Measurements from ENCODE around the gene EXTL1.

Gene EXTL1

DNA sequence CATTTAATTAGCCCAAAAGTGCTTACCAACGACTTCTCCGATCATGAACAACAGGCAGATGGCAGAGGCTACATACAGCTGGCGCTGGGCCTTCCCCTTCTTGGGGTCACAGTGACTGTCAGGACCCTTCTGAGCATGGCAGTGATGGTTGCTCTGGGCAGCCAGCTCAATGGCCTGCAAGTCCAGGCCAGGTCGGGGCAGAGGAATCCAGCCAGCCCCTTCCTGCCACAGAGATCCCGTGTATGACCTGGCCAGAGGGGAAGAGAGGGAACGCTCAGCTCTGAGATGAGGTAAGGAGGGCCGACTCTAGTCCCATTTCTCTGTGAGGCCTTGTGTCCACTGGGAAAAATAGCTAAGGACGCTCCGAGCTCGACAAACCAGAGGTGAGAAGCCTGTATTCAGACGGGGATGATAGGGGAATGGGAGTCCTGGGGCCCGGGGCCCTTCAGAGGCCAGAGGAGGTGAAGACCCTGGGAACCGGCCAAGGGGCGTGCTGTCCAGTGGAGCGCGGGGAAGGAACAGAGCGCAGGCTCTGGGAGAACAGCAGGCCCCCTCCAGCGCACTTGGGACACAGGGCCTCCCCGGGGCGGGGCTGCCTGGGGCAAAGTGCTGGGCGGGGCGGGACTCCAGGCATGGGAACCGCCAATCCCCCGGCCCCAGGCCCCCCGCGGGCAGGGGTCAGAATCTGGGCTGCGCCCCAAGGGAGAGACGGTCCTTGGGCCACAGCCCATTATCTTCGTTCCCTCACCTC lies 23.6 kb downstream of the EXTL1 start:
- no peak for DNase-seq

DNA sequence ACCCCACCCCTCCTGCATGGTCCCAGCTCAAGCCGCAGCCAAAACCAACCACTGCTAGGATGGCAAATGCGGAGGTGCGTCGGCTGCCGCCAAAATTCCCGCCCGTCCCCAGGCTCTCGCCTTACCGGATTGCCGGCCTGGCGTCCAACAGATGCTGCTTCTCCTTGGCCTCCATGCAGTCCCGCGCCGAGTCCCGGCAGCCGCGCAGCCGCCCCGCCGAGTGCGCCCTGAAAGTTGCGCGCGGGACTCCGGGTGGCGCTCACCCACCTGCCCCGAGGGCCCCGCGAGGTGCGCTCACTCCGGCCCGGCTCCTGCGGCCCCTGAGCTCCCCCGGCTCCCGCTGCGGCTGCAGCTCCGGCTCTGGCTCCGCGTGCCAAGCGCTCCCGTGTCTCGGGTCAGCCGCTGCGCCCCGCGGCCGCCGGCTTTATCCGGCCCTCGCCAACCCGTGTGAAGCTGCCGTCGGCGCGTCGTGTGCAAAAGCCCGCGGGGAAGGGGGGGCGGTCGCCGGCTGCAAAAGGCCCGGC lies 24.2 kb downstream of the EXTL1 start, which contains the start of gene SLC30A2:
Gene SLC30A2, minus strand, starts transcription at position 397 of the 524 bp plus-strand sequence. Its CDS starts 222 bp downstream, at position 175.
- no peak for DNase-seq

DNA sequence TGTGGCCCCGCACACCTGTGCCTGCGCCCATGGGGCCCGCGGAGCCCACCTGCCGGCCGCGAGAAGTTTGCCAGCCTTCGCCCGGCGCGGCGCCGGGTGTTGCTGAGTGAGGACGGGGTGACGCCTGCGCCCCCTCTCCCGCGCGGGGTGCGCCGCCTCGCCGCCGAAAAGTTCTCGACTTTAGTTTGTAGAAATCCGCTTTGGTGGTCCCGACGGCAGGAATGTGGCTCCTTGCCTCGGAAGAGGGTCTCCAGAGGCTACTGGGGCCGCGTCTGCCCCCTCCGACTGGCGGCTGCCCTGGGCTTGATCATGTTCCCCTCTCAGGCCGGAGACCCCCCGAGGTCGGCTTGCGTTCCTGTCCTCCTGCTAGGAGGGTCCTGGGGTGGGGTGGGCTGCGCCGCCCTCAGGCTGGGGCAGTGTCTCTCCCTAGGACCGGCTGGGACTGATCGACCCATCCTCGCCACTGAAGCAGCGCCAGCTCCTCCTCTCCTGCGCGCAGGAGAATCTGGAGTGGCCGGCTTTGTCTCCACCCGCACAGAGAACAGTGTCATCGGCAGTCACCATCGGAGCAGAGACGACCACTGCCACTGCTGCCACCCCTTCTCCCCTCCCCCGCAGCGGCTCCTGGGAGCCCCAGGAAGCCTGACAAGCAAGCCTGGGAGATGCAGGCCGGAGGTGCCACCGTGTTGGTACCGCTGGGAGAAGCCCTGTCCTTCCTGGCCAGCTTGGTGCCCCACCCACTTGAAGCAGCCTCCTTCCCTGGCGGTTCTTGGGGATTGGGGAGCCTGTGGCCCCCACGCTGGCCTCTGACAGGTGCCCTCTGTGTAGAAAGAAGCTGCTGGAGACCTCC lies 24.9 kb downstream of the EXTL1 start:
- no peak for DNase-seq

DNA sequence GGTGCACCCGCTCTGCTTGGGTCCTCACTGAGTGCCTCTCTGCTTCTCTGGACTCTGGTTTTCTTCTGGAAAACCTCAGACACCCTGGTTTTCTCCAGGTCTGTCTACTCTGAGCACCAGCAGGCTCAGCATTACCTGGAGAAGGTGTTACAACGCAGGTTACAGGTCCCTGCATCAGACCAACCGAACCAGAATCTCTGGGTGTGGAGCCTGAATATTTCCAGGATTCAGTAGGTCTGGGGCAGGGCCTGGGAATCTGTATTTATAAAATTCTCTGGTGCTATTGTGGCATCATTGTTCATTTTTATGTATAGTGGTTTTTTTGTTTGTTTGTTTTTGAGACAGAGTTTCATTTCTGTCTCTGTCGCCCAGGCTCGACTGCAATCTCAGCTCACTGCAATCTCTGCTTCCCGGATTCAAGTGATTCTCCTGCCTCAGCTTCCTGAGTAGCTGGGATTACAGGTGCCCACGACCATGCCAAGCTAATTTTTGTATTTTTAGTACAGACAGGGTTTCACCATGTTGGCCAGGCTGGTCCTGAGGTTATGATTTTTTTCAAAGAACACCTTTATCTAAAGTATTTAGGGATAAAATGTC lies 25.8 kb downstream of the EXTL1 start:
- no peak for DNase-seq

DNA sequence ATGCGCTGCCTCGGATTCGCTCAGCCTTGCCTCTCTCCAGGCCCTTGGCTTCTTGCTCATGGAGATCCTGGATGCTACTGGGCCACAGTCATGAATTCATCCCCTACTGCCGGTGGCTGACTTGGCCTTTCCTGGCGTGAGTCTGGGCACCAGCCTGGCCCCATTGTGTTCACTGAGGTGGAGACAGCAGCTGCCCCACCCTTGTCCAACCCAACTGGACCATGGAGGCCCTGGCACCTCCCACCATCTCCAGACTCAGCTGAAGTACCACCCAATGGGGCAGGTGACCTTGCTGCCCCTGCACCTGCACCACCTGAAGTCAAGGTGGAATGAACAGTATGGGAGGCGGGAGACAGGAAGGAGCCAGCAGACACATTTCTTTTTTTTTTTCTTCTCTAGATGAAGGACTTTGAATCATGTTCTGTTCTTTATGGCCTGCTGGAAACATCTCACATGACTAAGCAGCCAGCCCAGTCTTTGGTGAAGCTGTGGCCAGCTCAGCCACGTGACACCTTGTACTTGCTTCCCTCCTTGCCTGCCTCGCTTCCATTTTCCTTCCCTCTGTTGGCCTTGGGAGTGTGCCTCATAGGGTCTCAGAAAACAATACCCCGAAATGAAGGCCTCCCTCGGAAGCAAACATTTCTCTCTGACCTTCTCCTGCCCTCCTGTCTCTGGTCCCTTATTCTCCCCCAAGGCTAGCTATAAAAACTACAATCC lies 28.1 kb downstream of the EXTL1 start:
- DNase-seq: no peak

DNA sequence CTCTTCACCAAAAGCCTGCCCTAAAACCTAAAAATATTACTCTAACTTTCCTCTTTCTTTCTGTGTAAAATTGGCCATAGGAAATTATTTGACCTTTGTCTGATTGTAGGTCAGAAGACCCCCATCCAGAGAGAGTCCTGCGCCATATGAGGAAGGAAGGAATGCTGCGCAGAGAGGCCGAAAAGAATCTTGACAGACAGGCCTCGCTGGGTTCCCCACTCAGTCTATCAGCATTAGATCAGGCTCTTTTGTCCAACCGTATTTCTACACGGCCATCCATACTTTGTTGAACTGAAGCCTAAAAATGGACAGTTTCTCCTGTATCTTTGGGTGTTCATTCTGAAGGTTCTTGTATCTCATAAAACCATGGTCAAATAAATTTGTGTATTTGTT lies 28.7 kb downstream of the EXTL1 start:
- DNase-seq: no peak

DNA sequence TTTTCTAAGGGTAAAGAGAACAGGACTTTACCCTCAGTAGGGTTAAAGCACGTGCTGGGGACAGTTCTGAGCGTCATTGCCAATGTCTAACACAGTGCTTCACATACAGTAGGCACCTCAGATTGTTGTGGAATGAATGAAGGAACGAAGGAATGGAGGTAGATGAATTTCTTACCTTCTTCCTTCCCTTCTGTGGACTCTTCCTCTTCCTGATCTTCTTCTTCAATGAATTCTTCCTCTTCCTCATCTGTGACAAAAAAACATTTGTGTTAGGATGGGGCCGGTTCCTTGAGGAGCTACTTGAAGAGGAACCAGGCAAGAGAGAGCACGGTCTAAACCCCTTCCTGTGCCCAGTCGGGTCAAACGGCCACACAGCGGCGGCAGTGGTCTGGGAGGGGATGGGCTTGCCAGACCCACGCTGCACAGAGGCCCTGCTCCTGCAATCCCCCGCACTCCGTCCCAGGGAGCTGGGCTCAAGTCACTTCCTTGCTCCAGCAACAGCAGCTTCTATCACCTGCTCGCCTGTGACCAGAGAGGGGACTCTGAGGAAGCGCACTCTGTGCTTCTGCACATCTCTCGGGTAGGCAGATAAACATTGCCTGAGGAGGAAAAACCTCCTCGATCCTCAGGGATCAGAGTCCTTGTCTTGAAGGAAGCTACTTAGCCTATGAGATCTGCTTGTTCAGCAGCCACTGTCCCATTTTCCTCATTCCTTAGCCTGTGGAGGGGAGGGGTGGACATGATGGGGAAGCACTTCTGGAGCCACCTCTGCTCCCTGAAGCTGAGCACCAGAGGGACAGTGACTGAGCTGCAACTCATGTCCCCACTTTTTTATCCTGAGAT lies 32.4 kb downstream of the EXTL1 start:
- no peak for DNase-seq

DNA sequence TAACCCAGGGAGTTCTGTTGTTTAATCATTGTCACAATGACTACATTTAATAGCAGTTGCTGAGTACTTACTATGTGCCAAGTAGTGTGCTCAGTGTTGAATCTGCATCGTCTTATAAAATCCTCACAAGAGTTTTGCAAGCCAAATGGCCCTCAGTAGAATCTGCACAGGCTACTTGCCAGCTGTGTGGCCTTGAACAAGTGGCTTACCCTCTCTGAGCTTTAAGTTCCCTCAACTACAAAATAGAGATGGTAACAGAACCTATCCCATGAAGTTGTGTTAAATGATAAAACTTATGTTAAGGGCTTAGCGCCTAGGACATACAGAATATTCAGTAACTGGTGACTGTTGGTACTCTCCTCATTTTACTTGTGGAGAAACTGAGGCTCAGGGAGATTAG lies 33.5 kb downstream of the EXTL1 start:
- DNase-seq: no peak

DNA sequence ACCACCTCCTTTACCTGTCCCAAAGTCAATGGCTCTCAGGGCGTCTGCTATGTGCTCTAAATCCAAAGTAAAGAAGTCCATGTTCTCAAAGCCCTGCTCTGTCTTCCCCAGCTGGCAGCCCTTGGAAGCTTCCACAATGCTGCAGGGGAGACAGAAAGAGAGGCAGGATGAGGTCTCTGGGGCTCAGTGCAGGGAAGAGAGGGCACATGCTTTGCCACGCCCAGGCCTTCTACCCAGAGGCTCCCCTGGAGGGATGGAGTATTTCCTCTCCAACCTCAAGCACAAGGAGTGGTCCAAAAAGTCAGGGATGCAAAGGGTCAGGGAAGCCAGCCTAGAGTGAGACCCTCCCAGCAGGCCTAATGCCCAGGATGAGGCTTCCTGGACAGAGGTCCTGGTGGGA lies 35.6 kb downstream of the EXTL1 start:
- no peak for DNase-seq

DNA sequence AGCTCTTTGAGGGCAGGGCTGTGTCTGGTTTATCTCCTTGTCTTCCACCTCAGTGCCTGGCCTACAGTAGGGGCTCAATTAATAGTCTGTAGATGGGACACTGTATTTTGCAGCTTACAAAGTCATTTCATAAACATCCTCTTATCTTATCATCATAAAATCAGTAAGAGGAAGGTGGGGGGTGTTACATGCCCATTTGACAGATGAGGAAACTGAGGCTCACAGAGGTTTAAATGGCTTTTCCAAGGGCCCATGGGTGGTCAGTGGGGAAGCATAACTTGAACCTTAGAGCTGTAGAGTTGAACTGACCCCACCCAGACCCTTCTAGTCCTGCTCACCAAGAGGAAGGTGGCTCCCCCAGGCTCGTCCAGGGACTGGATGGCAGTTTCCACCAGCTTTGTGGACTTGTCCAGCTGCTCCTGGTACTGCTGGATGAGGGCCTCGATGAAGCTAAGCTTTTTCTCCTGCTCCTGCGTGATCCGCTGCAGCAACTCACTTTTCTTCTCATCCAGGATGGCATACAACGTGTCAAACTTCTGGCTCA lies 36.5 kb downstream of the EXTL1 start:
- no peak for DNase-seq

DNA sequence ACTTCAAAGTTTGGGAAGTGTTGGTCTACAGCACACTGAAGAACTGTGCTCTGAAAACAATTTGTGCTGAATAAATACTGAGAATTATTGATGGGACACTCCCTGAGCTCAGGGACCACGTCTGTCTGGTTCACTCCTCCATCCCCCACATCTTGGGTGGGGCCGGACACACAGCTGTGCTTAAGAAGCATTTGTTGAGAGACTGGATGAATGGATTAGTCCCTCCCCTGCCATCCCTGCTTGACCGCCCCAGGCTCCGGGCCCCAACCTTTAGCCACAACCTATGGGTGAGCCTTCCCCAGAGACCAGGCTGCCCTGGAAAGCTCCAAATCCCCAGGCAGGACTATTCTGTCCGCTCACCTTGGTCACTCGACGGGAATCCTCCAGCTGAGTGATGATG lies 38.3 kb downstream of the EXTL1 start:
- DNase-seq: no peak

DNA sequence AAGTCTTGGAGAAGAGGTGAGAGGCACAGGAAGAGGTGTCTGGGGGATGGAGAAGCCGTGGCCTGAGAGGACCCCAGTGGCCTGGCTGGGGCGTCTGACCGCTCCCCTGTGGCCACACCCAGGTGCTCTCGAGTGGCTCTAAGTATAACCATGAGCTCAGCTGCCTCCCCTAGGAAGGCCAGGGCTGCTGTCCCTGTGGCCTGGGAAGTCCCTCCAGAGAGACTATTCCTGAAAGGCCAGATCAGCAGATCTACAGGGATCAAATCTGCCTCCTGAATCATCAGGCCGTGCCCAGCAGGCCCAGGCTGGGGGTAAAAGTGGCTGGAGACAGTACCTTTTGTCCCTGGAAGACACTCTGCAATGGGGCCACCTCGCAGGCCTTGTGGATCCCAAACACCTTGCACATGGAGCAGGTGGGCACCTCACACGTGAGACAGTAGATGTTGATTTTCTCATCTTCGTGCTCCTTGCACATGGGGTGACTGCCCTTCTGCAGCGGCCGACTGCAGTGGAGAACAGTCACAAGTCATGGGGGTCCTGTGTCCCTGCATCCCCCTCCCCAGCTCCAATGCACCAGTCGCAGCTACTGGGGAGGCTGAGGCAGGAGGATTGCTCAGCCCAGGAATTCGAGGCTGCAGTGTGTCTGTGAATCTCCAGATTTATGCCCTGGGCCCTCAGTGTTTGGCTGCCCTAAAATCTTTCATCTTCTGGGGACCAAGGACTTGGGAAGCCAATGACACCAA lies 39.4 kb downstream of the EXTL1 start:
- no peak for DNase-seq

DNA sequence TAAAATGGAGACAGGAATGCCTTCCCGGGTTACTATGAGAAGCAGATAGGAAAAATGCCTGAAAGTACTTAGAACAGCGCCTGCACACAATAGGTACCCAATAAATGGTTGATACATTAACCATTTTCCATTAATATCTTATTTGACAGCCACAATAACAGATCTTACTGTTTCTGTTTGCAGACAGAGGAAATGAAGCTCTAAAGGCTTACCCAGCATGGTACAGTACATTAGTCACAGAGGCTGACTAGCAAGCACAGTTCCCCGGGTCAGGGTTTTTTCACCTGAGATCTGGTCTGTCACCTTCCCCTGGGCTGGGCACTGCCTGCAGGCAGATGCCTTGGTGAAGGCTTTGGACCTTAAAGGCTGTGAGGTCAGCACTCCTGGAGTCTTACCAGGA lies 43.0 kb downstream of the EXTL1 start:
- no peak for DNase-seq

DNA sequence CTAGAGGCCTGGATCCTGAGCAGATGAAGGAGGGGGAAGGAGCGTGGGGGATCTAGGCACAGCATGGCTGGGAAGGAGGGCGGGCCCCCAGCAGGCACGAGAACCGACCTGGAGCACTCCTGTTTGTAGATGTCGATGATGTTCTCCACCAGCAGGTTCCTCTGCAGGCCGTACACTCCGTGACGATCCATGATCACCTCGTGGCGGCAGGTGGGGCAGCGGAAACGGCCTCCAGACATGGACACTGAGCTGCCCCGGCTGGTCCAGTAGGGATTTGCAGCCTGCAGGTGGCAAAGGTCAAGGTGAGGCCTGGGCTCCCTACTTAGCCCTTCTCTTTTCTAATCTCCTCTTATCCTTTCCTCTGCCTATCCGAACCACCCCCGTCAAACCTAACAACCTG lies 44.6 kb downstream of the EXTL1 start:
- DNase-seq: no peak

DNA sequence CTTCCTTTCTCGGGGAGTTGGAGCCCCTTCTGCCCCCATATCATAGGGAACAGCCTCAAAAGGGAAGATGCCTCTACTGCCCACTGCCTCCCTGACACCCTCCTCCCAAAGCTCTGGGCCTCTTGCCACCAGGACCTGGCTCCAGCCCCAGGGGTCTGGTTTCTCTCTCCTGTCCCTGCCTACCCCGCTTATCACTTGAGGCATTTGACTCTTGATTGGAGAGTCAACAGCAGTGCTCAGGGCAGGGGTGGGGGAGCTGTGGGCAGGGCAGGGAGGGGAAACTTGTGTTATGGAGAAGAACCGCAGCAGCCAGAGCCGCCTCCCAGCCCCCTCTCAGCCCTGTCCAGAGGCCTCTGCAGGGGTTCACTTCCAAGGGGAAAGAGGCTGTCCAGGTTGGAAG lies 45.3 kb downstream of the EXTL1 start:
- DNase-seq: no peak

DNA sequence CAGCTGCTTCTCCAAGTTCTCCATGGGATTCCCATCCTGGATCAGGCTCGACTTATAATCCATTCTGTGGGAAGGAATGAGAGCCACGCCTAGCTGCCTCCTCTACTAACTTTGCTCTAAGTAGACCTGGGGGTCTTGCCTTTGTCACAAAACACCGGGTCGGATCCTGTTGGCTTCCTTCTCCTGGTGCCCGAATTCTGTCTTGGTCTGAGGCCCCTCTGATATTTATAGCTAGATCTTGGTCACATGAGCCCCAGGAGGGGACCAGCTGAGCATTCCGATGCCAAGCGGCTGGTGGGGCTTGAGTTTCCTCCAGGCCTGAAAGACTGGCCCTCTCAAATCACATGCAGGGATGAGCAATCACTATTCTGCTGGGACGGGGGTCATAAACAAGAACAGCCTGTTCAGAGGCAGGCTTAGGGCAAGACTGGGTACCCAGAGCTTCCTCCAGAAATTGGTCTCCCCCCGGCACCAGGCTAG lies 45.9 kb downstream of the EXTL1 start, which contains the start of gene TRIM63:
Gene TRIM63, minus strand, starts transcription at position 199 of the 480 bp plus-strand sequence. Its CDS starts 136 bp downstream, at position 63.
- DNase-seq: no peak

DNA sequence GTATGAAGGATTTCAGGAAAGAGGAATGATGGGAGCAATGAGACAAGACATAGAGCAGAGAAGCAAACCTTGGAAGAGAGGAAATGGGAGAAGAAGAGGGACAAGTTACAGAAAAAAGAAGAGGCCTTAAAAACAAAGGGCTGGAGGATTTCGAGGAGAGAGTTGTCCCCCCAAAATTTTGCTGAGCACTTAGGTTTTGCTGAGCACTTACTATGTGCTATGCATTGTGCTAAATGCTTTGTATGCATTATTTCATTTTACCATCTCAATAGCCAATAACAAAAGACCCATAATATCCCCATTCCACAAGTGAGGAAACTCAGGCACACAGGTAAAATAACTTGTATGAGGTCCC lies 48.3 kb downstream of the EXTL1 start:
- DNase-seq: no peak

DNA sequence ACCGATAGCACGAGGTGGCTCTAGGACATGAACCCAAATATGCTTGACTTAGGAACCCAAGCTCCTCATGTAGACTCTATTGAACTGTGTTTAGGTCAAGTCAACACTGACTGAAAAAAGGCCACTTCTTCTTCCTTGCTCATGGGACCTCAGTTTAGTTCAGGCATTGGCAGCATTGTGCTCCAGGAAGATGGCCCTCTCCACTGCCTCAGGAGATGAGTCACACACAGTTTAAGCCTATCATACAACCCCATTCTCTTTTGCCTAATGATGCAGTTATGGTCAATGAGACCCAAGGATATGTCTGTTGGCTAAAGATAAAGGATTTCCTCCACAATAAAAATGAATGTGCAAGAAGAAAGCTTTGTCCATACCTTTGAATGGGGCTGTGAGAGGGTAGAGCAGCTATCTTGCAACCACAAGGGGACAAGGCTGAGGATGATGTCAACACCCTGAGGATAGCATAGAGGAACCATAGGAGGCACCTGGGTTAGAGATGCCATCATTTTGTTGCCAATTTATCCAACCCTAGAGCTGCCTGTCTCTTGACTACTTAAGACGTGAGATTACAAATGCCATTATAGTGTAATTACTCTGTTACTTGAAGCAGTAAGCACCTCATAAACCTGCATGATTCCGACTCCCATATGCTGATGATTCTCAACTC lies 48.9 kb downstream of the EXTL1 start:
- no peak for DNase-seq

DNA sequence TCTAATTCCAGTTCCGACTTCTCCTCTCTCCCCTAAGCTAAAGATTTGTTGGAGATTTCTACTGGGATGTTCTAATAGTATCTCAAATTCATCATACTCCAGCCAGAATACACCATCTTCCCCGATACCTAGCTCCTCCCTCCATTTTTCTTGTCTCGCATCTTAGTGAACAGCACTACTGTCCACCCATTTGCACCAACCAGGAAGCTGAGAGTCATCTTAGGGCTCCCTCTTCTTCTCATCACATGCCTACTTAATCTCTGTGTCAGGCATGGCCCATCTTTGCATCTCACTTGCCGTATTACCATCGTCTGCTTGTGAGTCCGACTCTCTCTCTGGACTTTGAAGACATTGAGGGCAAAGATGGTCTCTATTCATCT lies 49.4 kb downstream of the EXTL1 start:
- DNase-seq: no peak

DNA sequence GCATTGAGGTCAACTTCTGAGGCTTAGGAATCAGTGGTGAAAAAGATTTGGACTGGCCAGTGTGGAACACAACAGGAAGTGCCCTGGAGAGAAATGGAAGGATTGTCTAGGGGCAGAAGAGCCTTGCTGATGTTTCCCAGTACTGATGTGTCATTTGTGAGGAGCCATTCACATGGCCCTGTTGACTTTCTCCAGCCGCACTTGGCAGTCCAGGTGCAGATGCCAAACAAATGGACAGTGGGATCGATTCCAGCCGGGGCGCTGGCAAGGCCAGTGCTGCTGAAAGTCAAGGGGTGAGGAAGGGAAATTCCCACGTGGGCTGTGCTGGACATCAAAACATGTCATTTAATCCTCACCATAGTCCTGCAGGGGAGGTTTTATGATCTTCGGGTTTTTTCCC lies 50.7 kb downstream of the EXTL1 start:
- no peak for DNase-seq

All from fibroblast of skin of back (primary cell).